Kidney (tissue), 14 donors: ENCODE results near the gene THADA. TPM values are rescaled to one million over a fixed set of nuclear protein-coding genes. Genes with fewer than 3 reads are reported as not detected.

Experiments
- DNase-seq, 5 donors: peaks; one replicate each; pipeline ENCODE4 v3.0.0-alpha.2; 2013 to 2020
- FAIRE-seq: peaks from 2 replicates; lab custom pipeline; 2012; peaks lifted over from hg19 to GRCh38; lab: Jason Lieb, UNC
- H3K27ac ChIP-seq, 2 donors: one replicate each; pipeline ENCODE4 v1.7.0; 2013; ENCODE audit warnings: low read depth in 2 of 2, low read length in 2 of 2, inconsistent platforms in 1 of 2
- H3K27me3 ChIP-seq: one replicate; pipeline ENCODE4 v1.7.1; 2013; ENCODE audit warnings: low read length, inconsistent platforms; ENCODE audit not compliant: control insufficient read depth, insufficient read depth
- H3K36me3 ChIP-seq, 3 donors: one replicate each; pipeline versions ENCODE4 v1.7.0 to v1.7.1; 2013; ENCODE audit warnings: low read length in 3 of 3, control low read depth in 1 of 3, inconsistent platforms in 1 of 3; ENCODE audit not compliant: insufficient read depth in 3 of 3, control insufficient read depth in 2 of 3
- H3K4me1 ChIP-seq, 3 donors: one replicate each; pipeline versions ENCODE4 v1.7.0 to v1.7.1; 2013; ENCODE audit warnings: low read length in 3 of 3, inconsistent platforms in 1 of 3, low read depth in 1 of 3; ENCODE audit not compliant: control insufficient read depth in 2 of 3, insufficient read depth in 2 of 3
- H3K4me3 ChIP-seq, 3 donors: one replicate each; pipeline versions ENCODE4 v1.7.0 to v1.8.1; 2013; ENCODE audit warnings: low read length in 3 of 3, control low read depth in 1 of 3, inconsistent platforms in 1 of 3
- H3K9ac ChIP-seq, 3 donors: one replicate each; pipeline versions ENCODE4 v1.7.0 to v1.7.1; 2013; ENCODE audit warnings: low read length in 3 of 3, control low read depth in 1 of 3, inconsistent platforms in 1 of 3
- H3K9me3 ChIP-seq, 3 donors: one replicate each; pipeline versions ENCODE4 v1.7.0 to v1.7.1; 2013; ENCODE audit warnings: low read length in 3 of 3, control low read depth in 1 of 3, inconsistent platforms in 1 of 3; ENCODE audit not compliant: control insufficient read depth in 2 of 3, insufficient read depth in 1 of 3
- CTCF ChIP-seq: IDR thresholded peaks from 3 replicates; pipeline ENCODE4 v1.5.1; 2012; ENCODE audit warnings: mild to moderate bottlenecking, moderate library complexity, borderline replicate concordance; ENCODE audit not compliant: insufficient read depth; ENCODE audit errors: extremely low read depth
- intact Hi-C: fragments of 100-400 bp; cut with DNase I; formaldehyde crosslinking; loops from one replicate; pipeline ENCODE4 v1.11.1; 2022
- polyA plus RNA-seq: library from polyadenylated mRNA; stranded (reverse); fragments of 350-450 nt; fragmentation: Illumina TruSeq; extraction: RNeasy Lipid Tissue Mini Kit (QIAGEN cat#74804); gene quantifications from one replicate; pipeline ENCODE4 v1.2.3, GENCODE V29; 2014; ENCODE audit warnings: low read depth, low replicate concordance; ENCODE audit not compliant: insufficient read depth
- total RNA-seq: library from RNA; stranded (reverse); fragmentation: NEBNext Ultra II Directional; extraction: Animal tissue kit (Norgen Biotek cat#: 25700); gene quantifications from one replicate; pipeline ENCODE4 v1.2.1, GENCODE V29; 2021
- donor health status: control.
- donor health status: control.
- donor health status: control.
- donor health status: control.
- donor health status: control.
- donor health status: DM: yes; HTN: yes; CAD: no.
- donor health status: Normal renal cell carcinoma (clear cell type).

Gene THADA
- total and polyA plus RNA-seq, 2 donors from 2014 or later: 21.4 to 45.1 TPM

GRCh38 chr2:43616967-43617680 is 21.3 kb upstream of the THADA start:
- DNase-seq: no peak
- no peak overlapping the region for H3K27ac ChIP-seq
- no peak overlapping the region for H3K4me3 ChIP-seq
- no peak for FAIRE-seq
- no peak for TF ChIP-seq CTCF
- no peak overlapping the region for H3K9ac ChIP-seq
- no peaks in the 10 kb centered on the region for H3K36me3 ChIP-seq
- H3K9me3 ChIP-seq: no peaks in the 10 kb centered on the region
- H3K27me3 ChIP-seq: no peaks in the 10 kb centered on the region
- intact Hi-C loops: no loop called here
- peaks cover 0 to 3% (median 0%) of the 10 kb centered on the region in 3 donors for H3K4me1 ChIP-seq

- intact Hi-C loops: no loop called here
- H3K27me3 ChIP-seq: no peaks in the 10 kb centered on the region
- no peaks in the 10 kb centered on the region for H3K36me3 ChIP-seq
- TF ChIP-seq CTCF: no peak
- DNase-seq (peak in 3 of 5 donors; percentile 24 to 78 (median 47)), FAIRE-seq (no peak)
- peak overlapping the region in 1 of 2 donors; percentile 13 for H3K27ac ChIP-seq
- H3K4me1 ChIP-seq: peaks cover 0 to 3% (median 2%) of the 10 kb centered on the region in 3 donors
- H3K4me3 ChIP-seq: peak overlapping the region in 1 of 3 donors; percentile 28
- H3K9me3 ChIP-seq: no peaks in the 10 kb centered on the region
- no peak overlapping the region for H3K9ac ChIP-seq
These were observed 17.1 kb upstream of the THADA start for GRCh38 chr2:43612944-43613343.

- intact Hi-C loops: no loop called here
- Histone ChIP-seq H3K27ac (no peak overlapping the region), H3K4me1 (peaks cover 0 to 3% (median 2%) of the 10 kb centered on the region in 3 donors), H3K27me3 (no peaks in the 10 kb centered on the region), H3K9ac (peak overlapping the region in 1 of 3 donors; percentile 24), H3K4me3 (peak overlapping the region in 2 of 3 donors; percentile 28), H3K36me3 (no peaks in the 10 kb centered on the region), H3K9me3 (no peaks in the 10 kb centered on the region)
- FAIRE-seq (peak; percentile 83), DNase-seq (peak in 4 of 5 donors; percentile 79 to 93 (median 84))
- peak; percentile 81 for TF ChIP-seq CTCF
These were observed 16.4 kb upstream of the THADA start for GRCh38 chr2:43611987-43612894.
